GM19023 (cell line): ENCODE results near the gene AP1S1.
"Not testable (repeated sequence)": the region's sequence is repeated elsewhere in the genome, so short reads cannot be mapped to it uniquely, and the experiment has no call there.

Experiments
- ATAC-seq: cut with Tn5 transposase; IDR thresholded peaks from one replicate; pipeline ENCODE4 v1.9.1; 2021; ENCODE audit warnings: mild to moderate bottlenecking, moderate library complexity; ENCODE audit not compliant: unreplicated experiment

Gene AP1S1

GRCh38 chr7:101199522-101199921 is 45.2 kb downstream of the AP1S1 start:
- not testable (repeated sequence) for ATAC-seq

- ATAC-seq = no peak
These were observed 46.2 kb downstream of the AP1S1 start for GRCh38 chr7:101200504-101200861.

- ATAC-seq = no peak
These were observed 46.8 kb downstream of the AP1S1 start, which contains the start of gene MOGAT3 for GRCh38 chr7:101200862-101201599. TSS of gene MOGAT3 (minus strand) at chr7:101201036. CDS start at chr7:101200854, 182 bp downstream.

GRCh38 chr7:101201695-101202602 is 47.7 kb downstream of the AP1S1 start:
- no peak for ATAC-seq

GRCh38 chr7:101202603-101202918 is 48.3 kb downstream of the AP1S1 start:
- ATAC-seq = no peak

GRCh38 chr7:101203740-101204738 is 49.8 kb downstream of the AP1S1 start:
- ATAC-seq = not testable (repeated sequence)

GRCh38 chr7:101205901-101206664 is 51.8 kb downstream of the AP1S1 start:
- no peak for ATAC-seq

- ATAC-seq = no peak
These were observed 52.4 kb downstream of the AP1S1 start for GRCh38 chr7:101206665-101207042.

GRCh38 chr7:101207459-101207858 is 53.2 kb downstream of the AP1S1 start:
- ATAC-seq = no peak

GRCh38 chr7:101208794-101209193 is 54.5 kb downstream of the AP1S1 start:
- no peak for ATAC-seq

- ATAC-seq = no peak
These were observed 55.9 kb downstream of the AP1S1 start for GRCh38 chr7:101210143-101210542.
